Measurements from ENCODE around the gene PLEKHB2.
"Not testable (repeated sequence)": the region's sequence is repeated elsewhere in the genome, so short reads cannot be mapped to it uniquely, and the experiment has no call there.

The PLEKHB2 gene

GRCh38 chr2:131143803-131144202, 38.7 kb downstream of the PLEKHB2 start:
- TF ChIP-seq CTCF (IDR thresholded peaks at IDR 0.05; ENCODE audit: borderline replicate concordance, control extremely low read depth, extremely low read depth, insufficient read depth, missing control alignments): no peak
- in situ Hi-C loops (cut with MboI; ENCODE audit: low sequenced_read_pairs, unreplicated experiment): no loop called here
- DNase-seq (ENCODE audit: low spot score): no peak

- DNase-seq (ENCODE audit: low spot score): no peak
- no peak for TF ChIP-seq CTCF (IDR thresholded peaks at IDR 0.05; ENCODE audit: borderline replicate concordance, control extremely low read depth, extremely low read depth, insufficient read depth, missing control alignments)
- in situ Hi-C loops (cut with MboI; ENCODE audit: low sequenced_read_pairs, unreplicated experiment): no loop called here
Observed at GRCh38 chr2:131145040-131145439, 39.9 kb downstream of the PLEKHB2 start.

- in situ Hi-C loops (cut with MboI; ENCODE audit: low sequenced_read_pairs, unreplicated experiment): no loop called here
- DNase-seq (ENCODE audit: low spot score): no peak
- no peak for TF ChIP-seq CTCF (IDR thresholded peaks at IDR 0.05; ENCODE audit: borderline replicate concordance, control extremely low read depth, extremely low read depth, insufficient read depth, missing control alignments)
Observed at GRCh38 chr2:131146231-131146630, 41.1 kb downstream of the PLEKHB2 start.

GRCh38 chr2:131146749-131147148, 41.6 kb downstream of the PLEKHB2 start:
- TF ChIP-seq CTCF (IDR thresholded peaks at IDR 0.05; ENCODE audit: borderline replicate concordance, control extremely low read depth, extremely low read depth, insufficient read depth, missing control alignments): no peak
- DNase-seq (ENCODE audit: low spot score): no peak
- in situ Hi-C loops (cut with MboI; ENCODE audit: low sequenced_read_pairs, unreplicated experiment): no loop called here

GRCh38 chr2:131148426-131148825, 43.3 kb downstream of the PLEKHB2 start:
- TF ChIP-seq CTCF (IDR thresholded peaks at IDR 0.05; ENCODE audit: borderline replicate concordance, control extremely low read depth, extremely low read depth, insufficient read depth, missing control alignments): no peak
- in situ Hi-C loops (cut with MboI; ENCODE audit: low sequenced_read_pairs, unreplicated experiment): no loop called here
- no peak for DNase-seq (ENCODE audit: low spot score)

- in situ Hi-C loops (cut with MboI; ENCODE audit: low sequenced_read_pairs, unreplicated experiment): loop anchor here (25.0 kb wide), 1 partner anchor 162 kb away; no protein-coding TSS in a partner anchor
- not testable (repeated sequence) for DNase-seq (ENCODE audit: low spot score)
Observed at GRCh38 chr2:131150109-131150508, 45.0 kb downstream of the PLEKHB2 start.

GRCh38 chr2:131151398-131151797, 46.3 kb downstream of the PLEKHB2 start:
- TF ChIP-seq CTCF (IDR thresholded peaks at IDR 0.05; ENCODE audit: borderline replicate concordance, control extremely low read depth, extremely low read depth, insufficient read depth, missing control alignments): no peak
- no peak for DNase-seq (ENCODE audit: low spot score)
- in situ Hi-C loops (cut with MboI; ENCODE audit: low sequenced_read_pairs, unreplicated experiment): loop anchor here (25.0 kb wide), 1 partner anchor 161 kb away; no protein-coding TSS in a partner anchor

Measured in GM13976 (cell line).